Measurements from ENCODE around the gene SMYD4. TPM values are rescaled to one million over a fixed set of nuclear protein-coding genes. Genes with fewer than 3 reads are reported as not detected.

The SMYD4 gene
- total and polyA plus RNA-seq, 2 donors (not counting 1 experiment from before 2014, with no cell fraction given): 5.1 to 11.6 TPM

DNA sequence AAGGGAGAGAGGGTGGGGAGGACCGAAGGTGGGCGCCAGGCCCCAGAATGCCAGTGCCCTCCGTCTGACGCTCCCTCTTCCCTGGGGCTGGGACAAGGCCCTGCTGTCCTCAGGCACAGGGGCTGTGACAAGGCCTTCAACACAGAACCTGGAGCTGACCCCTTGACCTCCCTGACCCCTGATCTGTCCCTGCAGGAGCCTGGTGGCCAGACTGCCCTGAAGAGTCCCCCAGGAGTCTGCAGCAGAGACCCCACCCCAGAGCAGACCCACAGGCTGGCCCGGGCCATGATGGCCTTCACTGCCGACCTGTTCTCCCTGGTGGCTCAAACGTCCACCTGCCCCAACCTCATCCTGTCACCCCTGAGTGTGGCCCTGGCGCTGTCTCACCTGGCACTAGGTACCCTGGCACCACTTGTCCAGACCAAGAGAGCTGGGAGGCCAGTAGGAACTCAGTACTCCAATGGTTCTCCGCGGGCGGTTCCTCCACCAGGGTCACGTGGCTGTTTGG is 84.1 kb downstream of the SMYD4 start:
- Histone ChIP-seq H3K27ac (ENCODE audit: insufficient read depth, low read length) (no peak overlapping the region), H4K20me1 (ENCODE audit: control insufficient read depth, extremely low read depth, insufficient read depth, low read length) (no peaks in the 10 kb centered on the region), H3K27me3 (ENCODE audit: control insufficient read depth, insufficient read depth, low read length) (no peaks in the 10 kb centered on the region), H3K4me1 (ENCODE audit: control insufficient read depth, extremely low read depth, insufficient read depth, low read length) (no peaks in the 10 kb centered on the region), H3K79me2 (ENCODE audit: control insufficient read depth, insufficient read depth, low read length) (no peaks in the 10 kb centered on the region), H3K4me3 (replicated peaks in 1 of 4; ENCODE audit: control extremely low read depth in 1 of 4, insufficient read depth in 1 of 4, low read depth in 3 of 4, low read length in 4 of 4) (no peak overlapping the region), H3K4me2 (ENCODE audit: extremely low read depth, insufficient read depth, low read length) (no peak overlapping the region), H3K9me3 (ENCODE audit: control insufficient read depth, insufficient read depth, low read depth, low read length) (no peaks in the 10 kb centered on the region), H2AFZ (ENCODE audit: low read length) (no peak overlapping the region), H3K36me3 (ENCODE audit: control insufficient read depth, insufficient read depth, low read length) (no peaks in the 10 kb centered on the region), H3K9ac (ENCODE audit: insufficient read depth, low read length) (no peak overlapping the region)
- TF ChIP-seq EZH2 (IDR thresholded peaks at IDR 0.05; ENCODE audit: low read length, missing control alignments) (no peak), CTCF (conservative IDR thresholded peaks at IDR 0.05 in 1 of 2, IDR thresholded peaks at IDR 0.05 in 1 of 2; ENCODE audit: low read depth in 1 of 2, low read length in 2 of 2) (no peak)
- no peak for DNase-seq (ENCODE audit: low read depth in 2 of 2)

DNA sequence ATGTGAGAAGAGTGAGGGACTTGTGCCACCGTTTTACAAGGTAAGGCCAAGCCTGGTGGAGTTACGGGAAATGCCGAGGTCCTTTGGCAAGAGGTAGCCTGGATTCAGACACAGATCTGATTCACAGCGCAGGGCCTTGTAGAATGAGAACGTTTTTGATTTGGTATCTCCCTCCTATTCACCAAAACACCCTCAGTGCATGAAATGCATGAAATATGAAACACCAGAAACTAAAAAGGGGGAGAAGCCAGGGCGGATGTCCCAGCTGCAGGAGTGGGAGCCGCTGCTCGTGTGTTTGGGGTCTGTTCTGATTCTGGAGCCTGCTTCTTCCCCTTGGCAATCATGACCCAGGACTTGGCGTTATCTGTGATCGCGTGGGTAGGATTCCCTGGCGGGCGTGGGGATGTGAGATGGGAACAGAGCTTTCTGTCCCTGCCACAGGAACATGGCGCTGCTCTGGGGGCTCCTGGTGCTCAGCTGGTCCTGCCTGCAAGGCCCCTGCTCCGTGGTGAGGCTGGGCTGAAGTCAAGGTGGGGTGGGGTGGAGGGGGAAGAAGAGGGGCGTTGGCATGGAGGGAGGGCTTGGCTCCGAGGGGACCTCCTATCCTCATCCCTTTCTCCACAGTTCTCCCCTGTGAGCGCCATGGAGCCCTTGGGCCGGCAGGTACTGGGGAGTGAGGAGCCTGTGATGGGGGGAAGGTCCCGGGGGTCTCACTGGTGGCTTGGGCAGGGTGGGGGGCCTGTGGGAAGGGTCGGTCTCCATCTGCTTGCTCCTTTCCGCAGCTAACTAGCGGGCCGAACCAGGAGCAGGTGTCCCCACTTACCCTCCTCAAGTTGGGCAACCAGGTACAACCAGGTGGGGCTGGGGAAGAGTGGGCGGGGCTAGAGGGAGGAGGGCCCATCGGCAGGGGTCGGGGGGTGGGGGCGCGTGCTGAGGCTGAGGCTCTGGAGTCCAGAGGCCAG is 84.9 kb downstream of the SMYD4 start:
- H3K36me3 ChIP-seq (ENCODE audit: control insufficient read depth, insufficient read depth, low read length): no peaks in the 10 kb centered on the region
- H2AFZ ChIP-seq (ENCODE audit: low read length): no peak overlapping the region
- no peaks in the 10 kb centered on the region for H3K9me3 ChIP-seq (ENCODE audit: control insufficient read depth, insufficient read depth, low read depth, low read length)
- TF ChIP-seq EZH2 (IDR thresholded peaks at IDR 0.05; ENCODE audit: low read length, missing control alignments): no peak
- DNase-seq (ENCODE audit: low read depth in 2 of 2): no peak
- no peak overlapping the region for H3K9ac ChIP-seq (ENCODE audit: insufficient read depth, low read length)
- H4K20me1 ChIP-seq (ENCODE audit: control insufficient read depth, extremely low read depth, insufficient read depth, low read length): no peaks in the 10 kb centered on the region
- H3K79me2 ChIP-seq (ENCODE audit: control insufficient read depth, insufficient read depth, low read length): no peaks in the 10 kb centered on the region
- H3K27me3 ChIP-seq (ENCODE audit: control insufficient read depth, insufficient read depth, low read length): no peaks in the 10 kb centered on the region
- H3K4me2 ChIP-seq (ENCODE audit: extremely low read depth, insufficient read depth, low read length): no peak overlapping the region
- H3K27ac ChIP-seq (ENCODE audit: insufficient read depth, low read length): no peak overlapping the region
- no peaks in the 10 kb centered on the region for H3K4me1 ChIP-seq (ENCODE audit: control insufficient read depth, extremely low read depth, insufficient read depth, low read length)
- H3K4me3 ChIP-seq (replicated peaks in 1 of 4; ENCODE audit: control extremely low read depth in 1 of 4, insufficient read depth in 1 of 4, low read depth in 3 of 4, low read length in 4 of 4): no peak overlapping the region

GRCh38 chr17:1743088-1743439 is 86.6 kb downstream of the SMYD4 start:
- Histone ChIP-seq H3K9me3 (ENCODE audit: control insufficient read depth, insufficient read depth, low read depth, low read length) (no peaks in the 10 kb centered on the region), H3K4me2 (ENCODE audit: extremely low read depth, insufficient read depth, low read length) (no peak overlapping the region), H3K27ac (ENCODE audit: insufficient read depth, low read length) (no peak overlapping the region), H3K79me2 (ENCODE audit: control insufficient read depth, insufficient read depth, low read length) (no peaks in the 10 kb centered on the region), H3K4me3 (replicated peaks in 1 of 4; ENCODE audit: control extremely low read depth in 1 of 4, insufficient read depth in 1 of 4, low read depth in 3 of 4, low read length in 4 of 4) (no peak overlapping the region), H3K9ac (ENCODE audit: insufficient read depth, low read length) (no peak overlapping the region), H3K36me3 (ENCODE audit: control insufficient read depth, insufficient read depth, low read length) (no peaks in the 10 kb centered on the region), H3K27me3 (ENCODE audit: control insufficient read depth, insufficient read depth, low read length) (no peaks in the 10 kb centered on the region), H3K4me1 (ENCODE audit: control insufficient read depth, extremely low read depth, insufficient read depth, low read length) (no peaks in the 10 kb centered on the region), H4K20me1 (ENCODE audit: control insufficient read depth, extremely low read depth, insufficient read depth, low read length) (no peaks in the 10 kb centered on the region), H2AFZ (ENCODE audit: low read length) (no peak overlapping the region)
- TF ChIP-seq CTCF (conservative IDR thresholded peaks at IDR 0.05 in 1 of 2, IDR thresholded peaks at IDR 0.05 in 1 of 2; ENCODE audit: low read depth in 1 of 2, low read length in 2 of 2) (no peak), EZH2 (IDR thresholded peaks at IDR 0.05; ENCODE audit: low read length, missing control alignments) (no peak)
- DNase-seq (ENCODE audit: low read depth in 2 of 2): no peak

Data from fibroblast of lung (primary cell).